ENCODE results near the gene COG5. TPM values are rescaled to one million over a fixed set of nuclear protein-coding genes. Genes with fewer than 3 reads are reported as not detected.

Gene COG5
- total and polyA plus RNA-seq, 2 of the 8 experiments (the other 6 are each of a cell fraction or from before 2014, with no cell fraction given): 10.5 to 28.1 TPM

DNA sequence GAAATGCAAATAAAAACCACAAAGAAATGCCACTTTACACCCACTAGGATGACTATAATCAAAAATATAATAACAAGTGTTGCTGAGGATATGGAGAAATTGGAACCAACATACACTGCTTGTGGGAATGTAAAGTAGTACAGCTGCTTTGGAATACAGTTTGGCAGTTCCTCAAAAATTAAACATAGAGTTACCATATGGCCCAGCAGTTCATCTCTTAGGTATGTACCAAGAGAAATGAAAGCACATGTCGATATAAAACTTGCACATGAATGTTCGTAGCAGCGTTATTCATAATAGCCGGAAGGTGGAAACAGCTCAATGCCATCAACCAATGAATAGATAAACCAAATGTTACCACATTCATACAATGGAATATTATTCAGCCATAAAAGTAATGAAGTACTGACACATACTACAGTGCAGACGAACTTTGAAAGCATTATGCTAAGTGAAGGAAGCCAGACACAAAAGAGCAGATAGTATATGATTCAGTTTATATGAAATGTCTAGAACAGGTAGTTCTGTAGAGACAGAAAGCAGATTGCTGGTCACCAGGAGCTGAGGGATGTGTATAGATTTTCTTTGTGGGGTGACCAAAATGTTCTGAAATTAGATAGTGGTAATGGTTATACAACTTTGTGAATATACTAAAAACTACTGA, 28.8 kb upstream of the COG5 start (continued):
- TF ChIP-seq, protein P1, sequence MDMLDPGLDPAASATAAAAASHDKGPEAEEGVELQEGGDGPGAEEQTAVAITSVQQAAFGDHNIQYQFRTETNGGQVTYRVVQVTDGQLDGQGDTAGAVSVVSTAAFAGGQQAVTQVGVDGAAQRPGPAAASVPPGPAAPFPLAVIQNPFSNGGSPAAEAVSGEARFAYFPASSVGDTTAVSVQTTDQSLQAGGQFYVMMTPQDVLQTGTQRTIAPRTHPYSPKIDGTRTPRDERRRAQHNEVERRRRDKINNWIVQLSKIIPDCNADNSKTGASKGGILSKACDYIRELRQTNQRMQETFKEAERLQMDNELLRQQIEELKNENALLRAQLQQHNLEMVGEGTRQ (IDR thresholded peaks at IDR 0.05; ENCODE audit: low read length): no peak
- no peak for TF ChIP-seq SP2 (IDR thresholded peaks at IDR 0.05; ENCODE audit: low read length)
- no peak for TF ChIP-seq TCF12 (IDR thresholded peaks at IDR 0.05; ENCODE audit: low read depth, low read length)
- no peak for TF ChIP-seq HDAC6 (IDR thresholded peaks at IDR 0.05; ENCODE audit: low read depth, low read length)
- TF ChIP-seq JUN (IDR thresholded peaks at IDR 0.05; ENCODE audit: low read depth, low read length): no peak
